EL (cell line): ENCODE data around the gene ATP5PD.
"Not testable (repeated sequence)": the region's sequence is repeated elsewhere in the genome, so short reads cannot be mapped to it uniquely, and the experiment has no call there.

ENCODE experiments used
- DNase-seq: peaks from one replicate; pipeline ENCODE4 v3.0.0-alpha.2; 2016

The ATP5PD gene

DNA sequence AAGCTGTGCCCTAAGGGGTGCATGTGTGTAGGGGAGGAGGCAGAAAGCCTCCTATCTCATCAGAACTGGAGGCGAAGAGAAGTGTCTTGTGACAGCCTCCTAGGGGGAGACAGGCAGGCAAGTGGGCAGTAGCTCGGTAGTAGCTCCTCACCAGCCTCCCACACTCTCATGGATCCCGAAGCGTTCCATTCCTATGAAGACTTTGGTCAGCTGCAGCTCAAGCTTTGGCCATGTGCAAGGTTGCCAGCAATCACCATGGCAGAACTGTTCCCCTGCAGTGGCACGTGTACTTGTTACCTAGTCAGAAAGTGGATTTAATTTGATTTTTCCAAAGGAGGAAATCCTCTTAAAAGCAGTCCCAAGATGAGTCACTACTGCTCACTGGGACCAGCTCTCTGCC, 27.6 kb downstream of the ATP5PD start:
- no peak for DNase-seq

- no peak for DNase-seq
Observed at GRCh38 chr17:75013092-75013559, 33.6 kb downstream of the ATP5PD start.

- peak; percentile 92 for DNase-seq
Observed at GRCh38 chr17:75012346-75013091, 34.2 kb downstream of the ATP5PD start, which contains the start of gene MRPL58. TSS of gene MRPL58 (plus strand) at chr17:75012670. CDS start at chr17:75012687, 17 bp downstream.

DNA sequence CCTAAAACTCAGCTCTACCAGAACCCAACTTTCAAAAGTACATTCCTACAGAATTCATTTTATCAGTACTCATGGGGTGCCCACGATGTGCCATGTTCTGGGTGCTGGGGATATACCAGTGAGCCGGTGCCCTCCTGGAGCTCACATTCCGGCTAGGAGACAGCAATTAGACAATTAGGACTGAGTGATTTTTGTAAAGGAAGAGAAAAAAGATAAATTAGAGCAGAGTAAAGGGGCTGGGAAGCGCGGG, 34.7 kb downstream of the ATP5PD start:
- no peak for DNase-seq

DNA sequence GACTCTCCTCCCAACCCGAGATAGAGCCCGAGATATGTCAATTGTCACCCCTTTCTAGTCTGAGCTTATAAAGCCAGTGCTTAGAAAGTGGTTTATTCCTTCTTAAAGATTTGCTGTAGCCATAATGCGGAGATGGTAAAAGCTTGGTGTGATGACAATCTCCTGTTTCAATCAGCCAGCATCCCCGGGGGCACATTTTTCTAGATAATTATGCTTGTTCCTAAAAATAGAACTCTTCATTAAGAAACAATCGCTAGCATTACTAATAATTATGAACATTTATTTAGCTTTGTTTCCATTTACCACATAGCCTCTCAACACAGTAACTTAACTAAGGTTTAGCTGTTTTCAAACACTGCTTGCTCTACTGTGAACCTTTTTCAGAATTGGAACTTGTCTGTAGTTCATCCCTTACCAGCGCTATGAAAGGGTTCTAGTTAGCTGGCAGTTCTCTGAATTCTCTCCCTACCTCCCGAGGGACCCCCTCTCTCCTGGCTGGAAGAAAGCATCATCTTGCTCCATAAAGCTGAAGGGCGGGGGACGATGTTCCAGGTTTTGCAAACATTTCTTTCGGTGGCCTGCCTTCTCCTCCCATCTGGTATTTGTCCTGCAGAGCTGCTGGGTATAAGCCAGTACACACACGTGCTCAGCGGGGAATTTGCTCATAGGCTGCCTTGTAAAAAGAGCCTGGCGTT, 35.2 kb downstream of the ATP5PD start:
- DNase-seq: peak; percentile 67

DNA sequence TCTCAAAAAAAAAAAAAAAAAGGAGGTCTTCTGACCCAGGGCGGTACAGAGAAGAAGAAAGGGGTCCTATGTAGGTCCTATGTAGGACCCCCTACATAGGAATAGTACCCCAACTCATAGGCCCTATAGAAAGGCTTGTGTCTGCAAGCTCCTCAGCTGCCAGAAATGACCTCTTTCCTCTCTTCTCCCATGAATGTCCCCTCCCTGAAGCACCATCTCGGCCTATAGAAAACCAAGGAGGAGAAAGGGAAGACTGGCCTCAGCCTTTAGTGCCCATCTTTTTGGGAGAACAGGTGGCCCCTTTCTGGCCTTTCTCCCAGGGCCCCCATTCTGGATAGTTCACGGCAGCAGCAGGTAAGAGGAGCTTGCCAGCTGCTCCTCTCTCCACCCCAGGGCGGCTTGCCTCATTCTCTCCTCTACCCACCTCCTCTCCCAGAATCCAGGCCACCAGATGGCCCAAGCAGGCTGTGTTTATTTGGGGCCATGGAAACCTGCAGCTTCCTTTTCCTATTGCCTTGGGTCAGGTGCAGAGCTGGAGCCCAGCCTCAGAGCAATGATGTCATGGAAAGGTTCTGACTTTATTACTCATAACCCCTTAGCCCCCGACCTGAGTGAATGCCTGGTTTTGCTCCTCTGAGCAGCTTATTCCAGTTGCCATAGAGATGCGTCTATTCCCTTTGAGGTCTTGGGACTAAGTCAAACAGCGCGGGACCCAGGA, 35.9 kb downstream of the ATP5PD start:
- DNase-seq: peak; percentile 39

- DNase-seq: peak; percentile 12
Observed at GRCh38 chr17:75009139-75009724, 37.5 kb downstream of the ATP5PD start.

- no peak for DNase-seq
Observed at GRCh38 chr17:75008373-75008772, 38.4 kb downstream of the ATP5PD start.

DNA sequence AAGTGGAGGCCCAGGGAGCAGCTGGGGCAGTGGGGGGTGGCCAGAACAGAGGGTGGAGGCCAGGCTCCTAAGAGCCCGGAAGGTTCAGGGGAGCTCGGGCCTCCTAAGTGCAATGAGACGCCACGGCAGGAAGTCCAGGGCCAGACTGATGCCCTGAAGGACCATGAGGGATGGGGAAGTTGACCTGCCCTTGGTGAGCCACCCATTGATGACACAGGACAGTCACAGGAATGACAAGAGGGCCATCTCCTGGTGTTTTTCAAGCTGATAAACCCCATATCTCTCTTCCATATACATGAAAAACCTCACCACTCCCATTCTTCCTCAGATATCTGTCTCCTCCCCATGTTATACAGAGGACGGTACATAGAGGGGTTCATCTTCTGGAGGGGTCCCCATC, 40.1 kb downstream of the ATP5PD start:
- no peak for DNase-seq

GRCh38 chr17:75006084-75006483, 40.7 kb downstream of the ATP5PD start:
- not testable (repeated sequence) for DNase-seq

DNA sequence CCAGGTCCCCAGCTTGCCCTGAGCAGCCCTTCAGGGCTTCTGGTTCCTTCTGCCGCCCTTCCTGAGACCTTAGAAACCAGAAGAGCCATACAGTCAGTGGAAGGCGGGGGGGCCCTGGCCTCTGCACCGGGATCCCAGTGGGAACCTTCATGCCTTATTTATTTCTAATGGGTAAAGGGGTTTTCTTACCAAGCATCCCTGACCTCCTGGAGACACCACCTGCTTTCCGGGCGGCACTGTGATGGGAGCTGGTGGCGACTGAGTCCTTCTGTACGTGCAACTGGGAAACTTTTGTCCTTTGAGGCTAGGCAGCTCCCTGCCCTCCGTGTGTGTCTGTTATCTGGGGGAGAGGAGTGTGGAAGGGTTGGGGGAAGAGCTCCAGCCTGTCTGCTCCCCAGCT, 41.5 kb downstream of the ATP5PD start:
- DNase-seq: no peak

GRCh38 chr17:75004371-75004770, 42.4 kb downstream of the ATP5PD start:
- no peak for DNase-seq

- DNase-seq: no peak
Observed at GRCh38 chr17:75003957-75004355, 42.8 kb downstream of the ATP5PD start.

GRCh38 chr17:75003070-75003956, 43.5 kb downstream of the ATP5PD start:
- no peak for DNase-seq

DNA sequence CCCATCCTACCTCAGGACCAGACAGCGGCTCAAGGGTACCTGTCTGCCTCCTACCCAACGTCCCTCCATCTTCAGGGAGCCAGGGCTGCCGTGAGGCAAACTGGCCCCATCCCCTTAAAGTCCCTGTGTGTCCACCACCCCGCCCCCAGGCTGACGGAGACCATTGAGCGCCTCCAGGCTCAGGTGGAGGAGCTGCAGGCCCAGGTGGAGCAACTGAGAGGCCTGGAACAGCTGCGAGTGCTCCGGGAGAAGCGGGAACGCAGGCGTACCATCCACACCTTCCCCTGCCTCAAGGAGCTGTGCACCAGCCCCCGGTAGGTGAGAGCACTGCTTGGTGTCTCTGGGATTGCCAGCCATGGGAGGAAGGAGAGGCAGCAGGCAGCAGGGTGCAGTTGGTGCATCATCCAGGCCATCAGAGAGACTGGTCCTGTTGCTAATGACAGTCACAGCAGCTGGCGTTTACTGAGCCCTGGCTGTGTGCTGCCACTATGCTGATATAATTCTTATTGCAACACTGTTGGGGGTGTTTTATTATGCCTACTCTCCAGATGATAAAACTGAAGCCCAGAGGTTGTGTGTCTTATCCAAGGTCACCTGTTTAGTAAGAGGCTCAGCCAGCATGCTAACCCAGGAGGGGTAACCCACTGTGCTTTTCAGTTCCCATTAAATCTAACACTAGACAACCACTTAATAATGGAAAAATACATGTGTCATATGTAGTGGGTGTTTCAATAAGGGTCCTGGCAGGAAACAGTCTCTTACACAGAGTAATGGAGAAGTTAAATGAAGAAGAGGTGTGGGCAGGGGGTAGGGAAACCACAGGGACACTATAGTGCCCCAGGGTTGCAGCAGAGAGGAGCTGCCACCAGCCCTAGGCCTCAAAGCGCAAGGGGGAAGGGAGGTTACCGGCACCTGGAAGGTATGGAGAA, 44.6 kb downstream of the ATP5PD start:
- no peak for DNase-seq

DNA sequence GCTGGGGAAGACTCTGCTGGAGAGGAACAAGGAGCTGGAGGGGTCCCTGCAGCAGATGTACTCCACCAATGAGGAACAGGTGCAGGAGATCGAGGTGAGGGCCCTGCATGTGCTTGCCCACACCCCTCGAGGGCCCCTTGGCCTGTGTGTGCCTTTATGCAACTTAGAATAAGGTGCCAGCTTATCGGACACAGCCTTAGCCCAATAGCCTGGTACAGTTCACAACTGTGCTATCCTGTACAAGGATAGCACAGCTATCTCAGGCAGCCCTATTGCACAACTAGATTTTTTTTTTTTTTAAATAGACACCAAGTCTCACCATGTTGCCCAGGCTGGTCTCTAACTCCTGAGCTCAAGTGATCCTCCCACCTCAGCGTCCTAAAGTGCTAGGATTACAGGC, 47.2 kb downstream of the ATP5PD start:
- no peak for DNase-seq

GRCh38 chr17:74998783-74999182, 48.0 kb downstream of the ATP5PD start:
- DNase-seq: no peak

- DNase-seq: no peak
Observed at GRCh38 chr17:74995847-74996246, 50.9 kb downstream of the ATP5PD start.

DNA sequence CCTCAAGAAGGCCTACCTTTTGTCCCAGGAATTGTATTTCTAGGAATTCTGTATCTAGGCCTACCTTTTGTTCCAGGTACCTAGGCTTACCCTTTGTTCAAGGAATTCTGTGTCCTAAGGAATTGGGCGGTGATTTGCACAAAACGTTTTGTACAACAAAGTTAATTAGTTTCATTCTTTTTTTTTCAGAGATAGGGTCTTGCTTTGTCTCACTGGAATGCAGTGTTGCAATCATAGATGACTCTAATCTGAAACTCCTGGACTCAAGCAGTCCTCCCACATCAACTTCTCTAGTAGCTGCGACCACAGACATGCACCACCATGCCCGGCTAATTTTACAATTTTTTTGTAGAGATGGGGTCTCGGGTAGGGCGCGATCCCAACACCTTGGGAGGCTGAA, 52.3 kb downstream of the ATP5PD start:
- peak; percentile 45 for DNase-seq

DNA sequence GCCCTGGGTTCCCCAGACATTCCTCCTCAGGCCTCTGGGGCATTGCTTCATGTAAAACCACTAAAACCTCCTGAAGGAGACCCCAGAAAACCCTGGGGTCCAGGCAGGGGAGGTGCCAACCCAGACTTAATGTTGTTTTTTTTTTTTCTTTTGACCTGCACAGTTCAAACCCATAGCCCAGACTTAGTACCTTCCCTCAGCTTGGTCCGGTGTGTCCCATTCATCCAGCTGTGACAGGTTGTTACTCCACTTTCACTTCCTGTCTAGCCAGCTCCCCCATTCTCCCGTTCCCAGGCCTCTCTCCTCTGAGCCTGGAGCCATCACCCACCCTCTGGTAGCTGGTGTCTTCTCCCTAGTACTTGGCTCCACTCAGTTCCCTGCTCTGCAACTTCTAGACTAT, 54.5 kb downstream of the ATP5PD start:
- no peak for DNase-seq

DNA sequence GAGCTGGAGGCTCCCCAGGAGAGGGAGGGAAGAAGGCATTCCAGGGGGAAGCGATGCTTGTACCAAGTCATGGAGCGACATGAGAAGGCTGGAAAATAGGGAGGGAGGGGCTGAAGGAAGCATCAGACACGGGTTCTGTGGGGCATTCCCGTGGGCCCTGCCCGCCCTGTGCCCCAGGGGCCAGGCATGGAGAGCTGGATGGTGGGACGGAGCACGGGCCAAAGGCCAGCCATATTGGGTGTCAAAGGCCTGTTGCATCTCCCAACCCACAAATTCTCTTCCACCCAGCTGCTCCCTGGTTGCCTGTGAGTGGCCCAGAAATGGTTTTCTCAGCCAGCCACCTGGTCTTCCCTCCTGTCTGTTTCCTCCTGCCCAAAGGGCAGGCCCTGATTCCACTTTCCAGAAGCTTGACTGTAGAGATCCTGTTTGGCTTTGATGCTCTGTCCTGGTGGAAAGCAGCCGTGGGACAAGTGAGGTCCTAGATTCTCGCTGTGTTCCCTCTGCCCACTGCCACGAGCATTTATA, 56.1 kb downstream of the ATP5PD start:
- no peak for DNase-seq
